GM18498 (cell line): ENCODE results near the gene RGL2.

Experiments
- ATAC-seq: cut with Tn5 transposase; IDR thresholded peaks from one replicate; pipeline ENCODE4 v1.9.1; 2021; ENCODE audit warnings: mild to moderate bottlenecking, moderate library complexity; ENCODE audit not compliant: unreplicated experiment

The RGL2 gene

GRCh38 chr6:33241968-33242367, 56.8 kb downstream of the RGL2 start:
- no peak for ATAC-seq
